Right lobe of liver (tissue), 4 donors: ENCODE data around the gene ASAP2.

Experiments
- CTCF ChIP-seq, 4 donors: fragments of 200-600 bp in 3 of 4; fragments of 450-650 bp in 1 of 4; IDR thresholded peaks; one replicate each; pipeline versions ENCODE4 v1.5.1 to v1.8.0; 2016 to 2022; ENCODE audit warnings: antibody characterized with exemption in 4 of 4, mild to moderate bottlenecking in 2 of 4
- POLR2A ChIP-seq: fragments of 450-650 bp; IDR thresholded peaks from one replicate; pipeline ENCODE4 v1.6.1; 2017; ENCODE audit warnings: antibody characterized with exemption, mild to moderate bottlenecking
- donor health status: DM: no; HTN: no; CAD: no.
- donor health status: DM: no; HTN: no; CAD: no.
- donor health status: DM: no; HTN: yes; CAD: no.

- no peak for TF ChIP-seq CTCF (IDR thresholded peaks at IDR 0.05)
- no peak for TF ChIP-seq POLR2A
These were observed 25.5 kb downstream of the ASAP2 start for GRCh38 chr2:9232166-9232479.
